ENCODE results near the gene ZP3.
"Not testable (repeated sequence)": the region's sequence is repeated elsewhere in the genome, so short reads cannot be mapped to it uniquely, and the experiment has no call there.

DNA sequence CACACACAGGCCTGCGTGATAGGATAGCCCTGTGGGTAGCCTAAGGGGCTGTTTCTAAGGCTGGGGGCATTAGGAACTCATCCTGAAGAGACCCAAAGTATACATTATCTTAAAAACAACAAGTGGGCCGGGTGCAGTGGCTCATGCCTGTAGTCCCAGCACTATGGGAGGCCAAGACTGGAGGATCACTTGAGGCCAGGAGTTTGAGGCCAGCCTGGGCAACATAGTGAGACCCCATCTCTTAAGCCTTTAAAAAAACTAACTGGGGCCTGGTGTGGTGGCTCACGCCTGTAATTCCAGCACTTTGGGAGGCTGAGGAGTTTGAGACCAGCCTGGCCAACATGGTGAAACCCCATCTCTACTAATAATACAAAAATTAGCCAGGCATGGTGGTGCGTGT, 808 bp downstream of the ZP3 start:
- TF ChIP-seq, protein P1, sequence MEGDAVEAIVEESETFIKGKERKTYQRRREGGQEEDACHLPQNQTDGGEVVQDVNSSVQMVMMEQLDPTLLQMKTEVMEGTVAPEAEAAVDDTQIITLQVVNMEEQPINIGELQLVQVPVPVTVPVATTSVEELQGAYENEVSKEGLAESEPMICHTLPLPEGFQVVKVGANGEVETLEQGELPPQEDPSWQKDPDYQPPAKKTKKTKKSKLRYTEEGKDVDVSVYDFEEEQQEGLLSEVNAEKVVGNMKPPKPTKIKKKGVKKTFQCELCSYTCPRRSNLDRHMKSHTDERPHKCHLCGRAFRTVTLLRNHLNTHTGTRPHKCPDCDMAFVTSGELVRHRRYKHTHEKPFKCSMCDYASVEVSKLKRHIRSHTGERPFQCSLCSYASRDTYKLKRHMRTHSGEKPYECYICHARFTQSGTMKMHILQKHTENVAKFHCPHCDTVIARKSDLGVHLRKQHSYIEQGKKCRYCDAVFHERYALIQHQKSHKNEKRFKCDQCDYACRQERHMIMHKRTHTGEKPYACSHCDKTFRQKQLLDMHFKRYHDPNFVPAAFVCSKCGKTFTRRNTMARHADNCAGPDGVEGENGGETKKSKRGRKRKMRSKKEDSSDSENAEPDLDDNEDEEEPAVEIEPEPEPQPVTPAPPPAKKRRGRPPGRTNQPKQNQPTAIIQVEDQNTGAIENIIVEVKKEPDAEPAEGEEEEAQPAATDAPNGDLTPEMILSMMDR (IDR thresholded peaks at IDR 0.05; ENCODE audit: borderline replicate concordance, extremely low read depth, low read length, poor library complexity, severe bottlenecking) = not testable (repeated sequence)
- not testable (repeated sequence) for TF ChIP-seq EZH2 (IDR thresholded peaks at IDR 0.05; ENCODE audit: borderline replicate concordance, low read depth, low read length, severe bottlenecking)
